Activated naive CD4-positive, alpha-beta T cell treated with Interleukin-2 at 50 U/mL for 16 hours (primary cell): ENCODE results near the gene GNAO1.

Source experiments
- DNase-seq: peaks from one replicate; pipeline ENCODE4 v3.0.0-alpha.2; 2020

GNAO1 gene

GRCh38 chr16:56317998-56318826 lies 126.9 kb downstream of the GNAO1 start:
- peak; percentile 80 for DNase-seq

GRCh38 chr16:56318827-56319140 lies 127.5 kb downstream of the GNAO1 start:
- DNase-seq, result no peak

- no peak for DNase-seq
Observed at GRCh38 chr16:56319376-56319775, 128.1 kb downstream of the GNAO1 start.

- no peak for DNase-seq
Observed at GRCh38 chr16:56320056-56320455, 128.8 kb downstream of the GNAO1 start.

- DNase-seq, result no peak
Observed at GRCh38 chr16:56320811-56321558, 129.7 kb downstream of the GNAO1 start.

- no peak for DNase-seq
Observed at GRCh38 chr16:56321571-56321970, 130.3 kb downstream of the GNAO1 start.

- DNase-seq, result no peak
Observed at GRCh38 chr16:56324406-56324805, 133.1 kb downstream of the GNAO1 start.

- DNase-seq, result no peak
Observed at GRCh38 chr16:56325956-56326355, 134.7 kb downstream of the GNAO1 start.

GRCh38 chr16:56327071-56327928 lies 136.0 kb downstream of the GNAO1 start:
- no peak for DNase-seq

GRCh38 chr16:56327929-56328258 lies 136.6 kb downstream of the GNAO1 start:
- no peak for DNase-seq

- no peak for DNase-seq
Observed at GRCh38 chr16:56328276-56329022, 137.2 kb downstream of the GNAO1 start.

GRCh38 chr16:56329887-56330286 lies 138.6 kb downstream of the GNAO1 start:
- DNase-seq, result no peak

GRCh38 chr16:56330476-56330875 lies 139.2 kb downstream of the GNAO1 start:
- no peak for DNase-seq

GRCh38 chr16:56331399-56331798 lies 140.1 kb downstream of the GNAO1 start:
- no peak for DNase-seq

- DNase-seq, result no peak
Observed at GRCh38 chr16:56331915-56332314, 140.6 kb downstream of the GNAO1 start.

GRCh38 chr16:56332464-56333079 lies 141.3 kb downstream of the GNAO1 start:
- no peak for DNase-seq

GRCh38 chr16:56334761-56335160 lies 143.5 kb downstream of the GNAO1 start:
- no peak for DNase-seq

- no peak for DNase-seq
Observed at GRCh38 chr16:56336071-56336688, 144.9 kb downstream of the GNAO1 start.

- DNase-seq, result no peak
Observed at GRCh38 chr16:56336711-56337110, 145.4 kb downstream of the GNAO1 start.

- DNase-seq, result no peak
Observed at GRCh38 chr16:56337131-56337857, 146.0 kb downstream of the GNAO1 start.

GRCh38 chr16:56337858-56338325 lies 146.6 kb downstream of the GNAO1 start:
- DNase-seq, result no peak
